Ishikawa (cell line): ENCODE measurements around the gene NSUN2.

Source experiments
- CEBPB ChIP-seq: IDR thresholded peaks from 2 replicates; pipeline ENCODE4 v1.6.1; 2012
- CREB1 ChIP-seq: IDR thresholded peaks from 2 replicates; pipeline ENCODE4 v1.6.1; 2012; ENCODE audit warnings: low read depth
- EGR1 ChIP-seq: IDR thresholded peaks from 2 replicates; pipeline ENCODE4 v1.6.1; 2012
- RAD21 ChIP-seq: IDR thresholded peaks from 2 replicates; pipeline ENCODE4 v1.6.1; 2012; ENCODE audit warnings: low read depth
- TAF1 ChIP-seq: IDR thresholded peaks from 2 replicates; pipeline ENCODE4 v1.6.1; 2012; ENCODE audit warnings: low read depth, mild to moderate bottlenecking

DNA sequence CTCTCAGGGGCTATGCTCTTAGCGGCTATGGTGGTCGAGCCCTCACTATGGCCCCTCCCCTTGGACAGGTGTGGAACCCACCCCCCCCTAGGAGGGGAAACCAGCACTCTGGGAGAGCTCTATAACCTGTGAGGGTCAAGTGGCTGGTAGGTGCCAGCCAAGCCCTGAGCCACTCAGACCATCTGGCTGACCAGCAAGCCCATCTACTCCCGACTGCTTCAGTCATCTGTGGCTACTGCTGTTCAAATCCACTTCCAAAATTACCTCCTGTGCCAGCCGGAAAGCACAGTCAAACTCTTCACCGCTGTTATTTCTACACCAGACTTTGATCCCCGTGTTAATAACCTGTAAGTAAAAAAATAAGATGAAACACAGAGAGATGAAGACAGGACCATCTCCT is 28.5 kb downstream of the NSUN2 start:
- TF ChIP-seq EGR1 (no peak), CEBPB (no peak), TAF1 (no peak), CREB1 (no peak), RAD21 (no peak)
